ENCODE results near the gene PPP1R27.
A peak's percentile ranks its signal among the peaks of the same experiment; 100 is the strongest.

Gene PPP1R27

GRCh38 chr17:81822312-81822637 lies 12.6 kb downstream of the PPP1R27 start:
- no peak for DNase-seq
- peaks cover 20% of the 10 kb centered on the region for H3K4me1 Mint-ChIP-seq
- H3K36me3 Mint-ChIP-seq (ENCODE audit: low read depth), result no peaks in the 10 kb centered on the region
- H3K9me3 Mint-ChIP-seq, result no peaks in the 10 kb centered on the region
- no peak overlapping the region for H3K27ac Mint-ChIP-seq
- no peak overlapping the region for H3K4me3 Mint-ChIP-seq
- TF ChIP-seq CTCF (IDR thresholded peaks at IDR 0.05), result no peak
- H3K27me3 Mint-ChIP-seq (ENCODE audit: low read depth, poor library complexity), result peaks cover 4% of the 10 kb centered on the region

- Mint-ChIP-seq H3K27ac (no peak overlapping the region), H3K4me1 (peaks cover 20% of the 10 kb centered on the region), H3K4me3 (no peak overlapping the region), H3K36me3 (ENCODE audit: low read depth) (no peaks in the 10 kb centered on the region), H3K9me3 (no peaks in the 10 kb centered on the region), H3K27me3 (ENCODE audit: low read depth, poor library complexity) (peaks cover 5% of the 10 kb centered on the region)
- DNase-seq, result peak; percentile 56
- TF ChIP-seq CTCF (IDR thresholded peaks at IDR 0.05), result peak; percentile 25
These were observed 13.1 kb downstream of the PPP1R27 start for GRCh38 chr17:81821603-81822311.

DNA sequence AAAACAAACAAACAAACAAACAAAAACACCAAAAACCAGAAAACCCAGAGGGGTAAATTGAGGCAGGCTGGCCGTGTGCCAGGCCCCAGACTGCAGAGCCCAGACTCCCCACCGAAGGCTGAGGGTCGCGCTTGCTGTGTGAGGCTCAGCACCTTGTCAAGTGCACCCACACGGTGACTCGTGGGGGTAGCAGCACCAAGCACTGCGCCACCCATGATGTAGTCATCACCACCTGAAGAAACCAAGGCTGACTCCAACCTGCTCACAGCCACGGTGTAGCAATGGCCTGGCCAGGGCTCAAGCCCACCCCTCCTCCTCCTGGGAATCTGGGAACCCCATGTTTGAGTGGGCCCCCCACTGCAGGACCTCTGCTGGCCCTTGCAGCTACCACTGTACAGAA lies 13.7 kb downstream of the PPP1R27 start:
- no peak overlapping the region for H3K27ac Mint-ChIP-seq
- no peak for DNase-seq
- peaks cover 18% of the 10 kb centered on the region for H3K4me1 Mint-ChIP-seq
- H3K36me3 Mint-ChIP-seq (ENCODE audit: low read depth), result no peaks in the 10 kb centered on the region
- TF ChIP-seq CTCF (IDR thresholded peaks at IDR 0.05), result no peak
- H3K4me3 Mint-ChIP-seq, result no peak overlapping the region
- no peaks in the 10 kb centered on the region for H3K9me3 Mint-ChIP-seq
- peaks cover 10% of the 10 kb centered on the region for H3K27me3 Mint-ChIP-seq (ENCODE audit: low read depth, poor library complexity)

GRCh38 chr17:81819708-81820107 lies 15.1 kb downstream of the PPP1R27 start:
- H3K9me3 Mint-ChIP-seq, result no peaks in the 10 kb centered on the region
- H3K4me1 Mint-ChIP-seq, result peaks cover 12% of the 10 kb centered on the region
- H3K27ac Mint-ChIP-seq, result no peak overlapping the region
- H3K36me3 Mint-ChIP-seq (ENCODE audit: low read depth), result no peaks in the 10 kb centered on the region
- no peak for DNase-seq
- TF ChIP-seq CTCF (IDR thresholded peaks at IDR 0.05), result no peak
- no peak overlapping the region for H3K4me3 Mint-ChIP-seq
- H3K27me3 Mint-ChIP-seq (ENCODE audit: low read depth, poor library complexity), result peaks cover 10% of the 10 kb centered on the region

GRCh38 chr17:81817758-81818147 lies 17.1 kb downstream of the PPP1R27 start:
- DNase-seq, result no peak
- no peaks in the 10 kb centered on the region for H3K9me3 Mint-ChIP-seq
- TF ChIP-seq CTCF (IDR thresholded peaks at IDR 0.05), result no peak
- H3K27me3 Mint-ChIP-seq (ENCODE audit: low read depth, poor library complexity), result peaks cover 10% of the 10 kb centered on the region
- peak overlapping the region; percentile 24 for H3K27ac Mint-ChIP-seq
- H3K4me3 Mint-ChIP-seq, result no peak overlapping the region
- no peaks in the 10 kb centered on the region for H3K36me3 Mint-ChIP-seq (ENCODE audit: low read depth)
- peaks cover 7% of the 10 kb centered on the region for H3K4me1 Mint-ChIP-seq

DNA sequence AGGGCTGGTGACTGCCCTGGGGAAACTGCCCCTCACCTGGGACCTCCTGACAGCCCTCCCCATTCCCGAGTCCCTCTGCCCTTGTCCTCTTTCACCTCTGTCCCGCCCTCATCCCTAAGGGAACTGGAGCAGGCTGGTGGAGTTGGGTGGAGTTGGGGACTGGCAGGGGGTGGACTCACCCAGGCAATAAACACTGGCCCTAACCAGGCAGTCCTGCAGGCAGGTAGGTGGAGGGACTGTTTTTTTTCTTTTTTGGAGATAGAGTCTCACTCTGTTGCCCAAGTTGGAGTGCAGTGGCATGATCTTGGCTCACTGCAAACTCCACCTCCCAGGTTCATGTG lies 19.2 kb downstream of the PPP1R27 start:
- peaks cover 10% of the 10 kb centered on the region for H3K27me3 Mint-ChIP-seq (ENCODE audit: low read depth, poor library complexity)
- H3K36me3 Mint-ChIP-seq (ENCODE audit: low read depth), result no peaks in the 10 kb centered on the region
- no peak overlapping the region for H3K27ac Mint-ChIP-seq
- H3K4me3 Mint-ChIP-seq, result no peak overlapping the region
- DNase-seq, result no peak
- no peaks in the 10 kb centered on the region for H3K9me3 Mint-ChIP-seq
- H3K4me1 Mint-ChIP-seq, result peaks cover 7% of the 10 kb centered on the region
- no peak for TF ChIP-seq CTCF (IDR thresholded peaks at IDR 0.05)
